MM.1S (cell line): ENCODE measurements around the gene BCL2A1.
"Not testable (repeated sequence)": the region's sequence is repeated elsewhere in the genome, so short reads cannot be mapped to it uniquely, and the experiment has no call there.

Source experiments
- DNase-seq: peaks from one replicate; pipeline ENCODE4 v3.0.0-alpha.2; 2015
- H2AFZ ChIP-seq: fragments of 300-600 bp; sonication (generic); 2 replicates; pipeline ENCODE4 v1.6.0; 2016; ENCODE audit warnings: antibody characterized with exemption, low read length
- H3F3A ChIP-seq: fragments of 300-600 bp; sonication (generic); 2 replicates; pipeline ENCODE4 v1.6.1; 2016; ENCODE audit warnings: mild to moderate bottlenecking, antibody characterized with exemption, low read length, moderate library complexity, mixed read lengths; ENCODE audit not compliant: insufficient read depth
- H3K27ac ChIP-seq: fragments of 300-600 bp; sonication (generic); 2 replicates; pipeline ENCODE4 v1.5.1; 2016; ENCODE audit warnings: mild to moderate bottlenecking, low read length
- H3K27me3 ChIP-seq: fragments of 300-600 bp; sonication (generic); replicated peaks from 2 replicates; pipeline ENCODE4 v1.6.0; 2016; ENCODE audit warnings: low read length; ENCODE audit not compliant: insufficient read depth
- H3K36me3 ChIP-seq: fragments of 300-600 bp; sonication (generic); replicated peaks from 2 replicates; pipeline ENCODE4 v1.6.1; 2016; ENCODE audit warnings: mild to moderate bottlenecking, low read length, mixed read lengths; ENCODE audit not compliant: insufficient read depth
- H3K4me1 ChIP-seq: fragments of 300-600 bp; sonication (generic); 2 replicates; pipeline ENCODE4 v1.6.1; 2016; ENCODE audit warnings: low read length, mixed read lengths
- H3K4me2 ChIP-seq: fragments of 300-600 bp; sonication (generic); 2 replicates; pipeline ENCODE4 v1.6.0; 2016; ENCODE audit warnings: low read depth, low read length
- H3K4me3 ChIP-seq: fragments of 300-600 bp; sonication (generic); 2 replicates; pipeline ENCODE4 v1.5.1; 2016; ENCODE audit warnings: low read length, mixed read lengths
- H3K79me2 ChIP-seq: fragments of 300-600 bp; sonication (generic); 2 replicates; pipeline ENCODE4 v1.6.1; 2016; ENCODE audit warnings: mixed run types, low read length, mixed read lengths
- H3K9ac ChIP-seq: fragments of 300-600 bp; sonication (generic); 2 replicates; pipeline ENCODE4 v1.6.1; 2016; ENCODE audit warnings: low read length, mixed read lengths
- H3K9me2 ChIP-seq: fragments of 300-600 bp; sonication (generic); replicated peaks from 2 replicates; pipeline ENCODE4 v1.6.1; 2016; ENCODE audit warnings: mild to moderate bottlenecking, low read length, mixed read lengths; ENCODE audit not compliant: insufficient read depth
- H3K9me3 ChIP-seq: fragments of 300-600 bp; sonication (generic); replicated peaks from 2 replicates; pipeline ENCODE4 v1.6.1; 2016; ENCODE audit warnings: mild to moderate bottlenecking, low read length, mixed read lengths; ENCODE audit not compliant: insufficient read depth
- H4K20me1 ChIP-seq: fragments of 300-600 bp; sonication (generic); 2 replicates; pipeline ENCODE4 v1.6.1; 2016; ENCODE audit warnings: mild to moderate bottlenecking, low read length, moderate library complexity, mixed read lengths; ENCODE audit not compliant: insufficient read depth
- EZH2 ChIP-seq: fragments of 300-600 bp; sonication (generic); optimal IDR thresholded peaks from 2 replicates; pipeline ENCODE3; 2017; ENCODE audit warnings: low read depth, mild to moderate bottlenecking, antibody characterized with exemption, low read length, mixed read lengths
- EZH2phosphoT487 ChIP-seq: fragments of 300-600 bp; sonication (generic); IDR thresholded peaks from 2 replicates; pipeline ENCODE4 v1.6.1; 2018; ENCODE audit warnings: antibody characterized with exemption, low read length
- TF ChIP-seq, protein P1 (sequence below): fragments of 300-600 bp; sonication (generic); IDR thresholded peaks from 2 replicates; pipeline ENCODE4 v1.5.1; 2016; ENCODE audit warnings: antibody characterized with exemption, low read length, mixed read lengths

The BCL2A1 gene

GRCh38 chr15:79930516-79930915 is 40.5 kb downstream of the BCL2A1 start:
- H3K79me2 ChIP-seq, result no peaks in the 10 kb centered on the region
- H3F3A ChIP-seq, result no peaks in the 10 kb centered on the region
- H3K9me3 ChIP-seq, result no peaks in the 10 kb centered on the region
- no peaks in the 10 kb centered on the region for H3K4me1 ChIP-seq
- no peak overlapping the region for H3K4me2 ChIP-seq
- H3K9me2 ChIP-seq, result no peaks in the 10 kb centered on the region
- H2AFZ ChIP-seq, result no peak overlapping the region
- no peaks in the 10 kb centered on the region for H3K27me3 ChIP-seq
- H3K9ac ChIP-seq, result no peak overlapping the region
- H3K4me3 ChIP-seq, result no peak overlapping the region
- H3K36me3 ChIP-seq, result no peaks in the 10 kb centered on the region
- DNase-seq, result no peak
- H4K20me1 ChIP-seq, result no peaks in the 10 kb centered on the region
- TF ChIP-seq EZH2 (no peak), EZH2phosphoT487 (no peak)
- TF ChIP-seq, protein P1, sequence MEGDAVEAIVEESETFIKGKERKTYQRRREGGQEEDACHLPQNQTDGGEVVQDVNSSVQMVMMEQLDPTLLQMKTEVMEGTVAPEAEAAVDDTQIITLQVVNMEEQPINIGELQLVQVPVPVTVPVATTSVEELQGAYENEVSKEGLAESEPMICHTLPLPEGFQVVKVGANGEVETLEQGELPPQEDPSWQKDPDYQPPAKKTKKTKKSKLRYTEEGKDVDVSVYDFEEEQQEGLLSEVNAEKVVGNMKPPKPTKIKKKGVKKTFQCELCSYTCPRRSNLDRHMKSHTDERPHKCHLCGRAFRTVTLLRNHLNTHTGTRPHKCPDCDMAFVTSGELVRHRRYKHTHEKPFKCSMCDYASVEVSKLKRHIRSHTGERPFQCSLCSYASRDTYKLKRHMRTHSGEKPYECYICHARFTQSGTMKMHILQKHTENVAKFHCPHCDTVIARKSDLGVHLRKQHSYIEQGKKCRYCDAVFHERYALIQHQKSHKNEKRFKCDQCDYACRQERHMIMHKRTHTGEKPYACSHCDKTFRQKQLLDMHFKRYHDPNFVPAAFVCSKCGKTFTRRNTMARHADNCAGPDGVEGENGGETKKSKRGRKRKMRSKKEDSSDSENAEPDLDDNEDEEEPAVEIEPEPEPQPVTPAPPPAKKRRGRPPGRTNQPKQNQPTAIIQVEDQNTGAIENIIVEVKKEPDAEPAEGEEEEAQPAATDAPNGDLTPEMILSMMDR, result no peak
- no peak overlapping the region for H3K27ac ChIP-seq

DNA sequence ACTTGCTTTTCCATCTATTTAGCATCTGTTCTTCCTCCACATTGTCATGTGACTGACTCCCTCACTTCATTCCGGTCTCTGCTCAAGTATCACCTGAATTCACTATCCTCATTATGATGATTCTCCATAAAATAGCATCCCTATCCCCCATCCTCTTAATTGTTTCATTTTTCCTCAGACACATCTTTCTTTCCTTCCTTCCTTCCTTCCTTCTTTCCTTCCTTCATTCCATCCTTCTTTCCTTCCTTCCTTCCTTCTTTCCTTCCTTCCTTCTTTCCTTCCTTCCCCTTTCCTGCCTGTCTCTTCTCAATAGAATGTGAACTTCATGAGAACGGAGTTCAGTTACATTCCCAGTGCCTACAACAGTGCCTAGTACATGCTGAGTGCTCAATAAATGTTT is 41.6 kb downstream of the BCL2A1 start:
- Histone ChIP-seq H3K27ac (no peak overlapping the region), H3K9ac (no peak overlapping the region), H3K27me3 (no peaks in the 10 kb centered on the region), H3K4me3 (no peak overlapping the region), H3K79me2 (no peaks in the 10 kb centered on the region), H3K9me2 (no peaks in the 10 kb centered on the region), H3K4me1 (no peaks in the 10 kb centered on the region), H3K4me2 (no peak overlapping the region), H3F3A (no peaks in the 10 kb centered on the region), H4K20me1 (no peaks in the 10 kb centered on the region), H3K36me3 (no peaks in the 10 kb centered on the region), H2AFZ (no peak overlapping the region), H3K9me3 (no peaks in the 10 kb centered on the region)
- TF ChIP-seq EZH2phosphoT487, result no peak
- TF ChIP-seq, protein P1, result no peak
- no peak for TF ChIP-seq EZH2
- DNase-seq, result no peak

GRCh38 chr15:79926116-79926515 is 44.9 kb downstream of the BCL2A1 start:
- peaks cover 23% of the 10 kb centered on the region for H3K79me2 ChIP-seq
- H4K20me1 ChIP-seq, H3K9ac ChIP-seq, H3K9me3 ChIP-seq, H3F3A ChIP-seq, H3K4me3 ChIP-seq, H2AFZ ChIP-seq, H3K27me3 ChIP-seq, H3K9me2 ChIP-seq, H3K4me2 ChIP-seq, H3K27ac ChIP-seq, H3K4me1 ChIP-seq, H3K36me3 ChIP-seq, DNase-seq: not testable (repeated sequence)

DNA sequence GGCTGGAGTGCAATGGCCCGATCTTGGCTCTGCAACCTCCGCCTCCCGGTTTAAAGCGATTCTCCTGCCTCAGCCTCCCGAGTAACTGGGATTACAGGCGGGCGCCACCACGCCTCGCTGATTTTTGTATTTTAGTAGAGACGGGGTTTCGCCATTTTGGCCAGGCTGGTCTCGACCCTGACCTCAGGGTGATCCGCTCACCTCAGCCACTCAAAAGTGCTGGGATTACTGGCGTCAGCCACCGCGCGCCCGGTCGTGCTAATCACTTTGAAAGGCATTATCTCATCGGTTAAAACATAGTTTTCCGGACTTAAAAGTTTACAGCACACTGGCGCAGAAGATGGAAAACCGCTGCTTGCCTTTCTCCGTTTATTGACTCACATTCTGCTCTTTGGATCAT is 46.6 kb downstream of the BCL2A1 start:
- H3K4me3 ChIP-seq, result peak overlapping the region; percentile 89; the same call in 1 of the 2 replicates
- peak overlapping the region; percentile 81; the same call in 1 of the 2 replicates for H2AFZ ChIP-seq
- peaks cover 6% of the 10 kb centered on the region; the same call in 1 of the 2 replicates for H3K4me1 ChIP-seq
- no peaks in the 10 kb centered on the region for H4K20me1 ChIP-seq
- H3K27ac ChIP-seq, result no peak overlapping the region
- DNase-seq, result no peak
- H3K36me3 ChIP-seq, result peaks cover 8% of the 10 kb centered on the region; the same call in 1 of the 2 replicates
- peak overlapping the region; percentile 59; the same call in 1 of the 2 replicates for H3K4me2 ChIP-seq
- peaks cover 23% of the 10 kb centered on the region for H3K79me2 ChIP-seq
- no peaks in the 10 kb centered on the region for H3K9me2 ChIP-seq
- TF ChIP-seq, protein P1, result no peak
- TF ChIP-seq EZH2phosphoT487 (no peak), EZH2 (no peak)
- H3K27me3 ChIP-seq, result no peaks in the 10 kb centered on the region
- no peaks in the 10 kb centered on the region for H3K9me3 ChIP-seq
- H3K9ac ChIP-seq, result no peak overlapping the region
- H3F3A ChIP-seq, result peaks cover 9% of the 10 kb centered on the region
